Activated naive CD8-positive, alpha-beta T cell treated with anti-CD3 and anti-CD28 coated beads, Interleukin-2, amount 10 ng/mL, durations not matched to agents 7 days and 5 days (primary cell): Measurements from ENCODE around the gene UTP11. TPM values are rescaled to one million over a fixed set of nuclear protein-coding genes. Genes with fewer than 3 reads are reported as not detected.

Experiments
- ATAC-seq: fragments of 150-1000 bp; cut with Tn5 transposase; one replicate; pipeline ENCODE4 v1.10.0; 2021; ENCODE audit warnings: low read depth, moderate library complexity
- POLR2A ChIA-PET: fragments of 350-600 bp; sonication (Branson Sonifier 250); formaldehyde crosslinking; loops from one replicate; lab custom pipeline; 2021; ENCODE audit warnings: antibody characterized with exemption; lab: Charles Lee
- DNase-seq: peaks from one replicate; pipeline ENCODE4 v3.0.0; 2021
- H3K27ac Mint-ChIP-seq: one replicate; pipeline ENCODE4 v1.8.0; 2022; ENCODE audit warnings: mild to moderate bottlenecking, mixed read lengths
- H3K27me3 Mint-ChIP-seq: one replicate; pipeline ENCODE4 v1.8.0; 2022; ENCODE audit warnings: mild to moderate bottlenecking, moderate library complexity, mixed read lengths
- H3K36me3 Mint-ChIP-seq: one replicate; pipeline ENCODE4 v1.8.0; 2021; ENCODE audit warnings: mild to moderate bottlenecking, mixed read lengths
- H3K4me1 Mint-ChIP-seq: one replicate; pipeline ENCODE4 v1.8.0; 2021; ENCODE audit warnings: mixed read lengths
- H3K4me3 Mint-ChIP-seq: one replicate; pipeline ENCODE4 v1.8.0; 2022; ENCODE audit warnings: mild to moderate bottlenecking, moderate library complexity, mixed read lengths
- H3K9me3 Mint-ChIP-seq: one replicate; pipeline ENCODE4 v1.8.0; 2021; ENCODE audit warnings: mixed read lengths
- total RNA-seq, 2 experiments: library from RNA; stranded (reverse); gene quantifications; one replicate each; pipeline ENCODE4 v1.2.3, GENCODE V29; 2021

Gene UTP11
- total RNA-seq, 2 experiments from 2014 or later, result 27.5 to 28.8 TPM

DNA sequence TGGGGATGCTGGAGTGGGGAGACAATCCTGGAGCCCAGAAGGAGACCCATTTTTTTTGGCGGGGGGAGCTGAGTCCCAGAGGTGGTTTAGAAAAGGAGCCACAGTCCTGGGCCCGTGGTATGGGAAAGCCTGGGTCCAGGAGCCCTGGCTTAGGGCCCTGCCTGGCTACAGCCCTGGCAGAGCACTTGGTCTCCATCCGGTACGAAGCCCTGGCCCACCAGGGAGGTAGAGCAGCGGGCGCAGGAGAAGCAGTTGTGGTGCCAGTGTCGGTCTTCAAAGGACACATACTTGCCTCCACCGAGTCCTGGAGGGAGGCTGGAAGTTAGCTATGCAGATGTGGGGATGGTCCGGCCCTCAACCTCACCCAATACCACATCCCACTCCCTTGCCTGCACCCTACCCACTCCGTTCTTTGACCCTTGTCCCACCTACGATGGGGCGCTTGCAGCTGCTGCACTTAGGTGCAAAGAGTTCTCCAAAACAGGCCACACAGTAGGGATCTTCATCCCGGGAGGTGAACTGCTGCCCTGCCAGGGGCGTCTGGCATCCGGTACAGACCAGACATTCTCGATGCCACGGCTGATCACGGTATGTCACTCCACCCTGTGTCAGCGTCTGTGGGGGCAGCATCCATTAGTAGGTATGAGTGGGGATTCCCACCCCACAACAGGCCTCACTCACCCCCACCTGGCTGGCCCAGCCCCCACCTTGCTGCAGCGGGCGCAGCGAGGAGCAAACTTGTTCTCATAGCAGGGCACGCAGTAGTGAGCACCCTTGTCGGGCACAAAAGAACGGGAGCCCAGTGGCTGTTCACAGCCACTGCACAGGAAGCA lies 15.1 kb upstream of the UTP11 start:
- Mint-ChIP-seq H3K4me3 (no peak overlapping the region), H3K36me3 (peaks cover 9% of the 10 kb centered on the region), H3K9me3 (no peaks in the 10 kb centered on the region), H3K27me3 (no peaks in the 10 kb centered on the region), H3K4me1 (peaks cover 39% of the 10 kb centered on the region), H3K27ac (no peak overlapping the region)
- no peak for ATAC-seq
- POLR2A ChIA-PET, result interaction anchor here (0.5 to 6.3 kb wide), 2 partner anchors 14 to 102 kb away, joined by 3 to 45 read pairs; partner anchors contain the start of gene UTP11
- DNase-seq, result no peak

- peak overlapping the region; percentile 27 for H3K27ac Mint-ChIP-seq
Observed at GRCh38 chr1:37998089-37998808, 14.3 kb upstream of the UTP11 start.

GRCh38 chr1:37998913-37999429 lies 13.6 kb upstream of the UTP11 start:
- Mint-ChIP-seq H3K27me3 (no peaks in the 10 kb centered on the region), H3K4me1 (peaks cover 48% of the 10 kb centered on the region), H3K9me3 (no peaks in the 10 kb centered on the region), H3K4me3 (peak overlapping the region; percentile 65), H3K36me3 (peaks cover 9% of the 10 kb centered on the region), H3K27ac (peak overlapping the region; percentile 88)
- DNase-seq (no peak), ATAC-seq (no peak)
- POLR2A ChIA-PET, result interaction anchor here (6.3 kb wide), 1 partner anchor 12 kb away, joined by 45 read pairs; the partner anchor contains the start of gene UTP11

More at GRCh38 chr1:37998089-37998808, 14.3 kb upstream of the UTP11 start:
- Mint-ChIP-seq H3K9me3 (no peaks in the 10 kb centered on the region), H3K4me1 (peaks cover 42% of the 10 kb centered on the region), H3K27me3 (no peaks in the 10 kb centered on the region), H3K36me3 (peaks cover 9% of the 10 kb centered on the region), H3K4me3 (no peak overlapping the region)
- DNase-seq (no peak), ATAC-seq (no peak)
- POLR2A ChIA-PET, result interaction anchor here (6.3 kb wide), 1 partner anchor 13 kb away, joined by 45 read pairs; the partner anchor contains the start of gene UTP11

DNA sequence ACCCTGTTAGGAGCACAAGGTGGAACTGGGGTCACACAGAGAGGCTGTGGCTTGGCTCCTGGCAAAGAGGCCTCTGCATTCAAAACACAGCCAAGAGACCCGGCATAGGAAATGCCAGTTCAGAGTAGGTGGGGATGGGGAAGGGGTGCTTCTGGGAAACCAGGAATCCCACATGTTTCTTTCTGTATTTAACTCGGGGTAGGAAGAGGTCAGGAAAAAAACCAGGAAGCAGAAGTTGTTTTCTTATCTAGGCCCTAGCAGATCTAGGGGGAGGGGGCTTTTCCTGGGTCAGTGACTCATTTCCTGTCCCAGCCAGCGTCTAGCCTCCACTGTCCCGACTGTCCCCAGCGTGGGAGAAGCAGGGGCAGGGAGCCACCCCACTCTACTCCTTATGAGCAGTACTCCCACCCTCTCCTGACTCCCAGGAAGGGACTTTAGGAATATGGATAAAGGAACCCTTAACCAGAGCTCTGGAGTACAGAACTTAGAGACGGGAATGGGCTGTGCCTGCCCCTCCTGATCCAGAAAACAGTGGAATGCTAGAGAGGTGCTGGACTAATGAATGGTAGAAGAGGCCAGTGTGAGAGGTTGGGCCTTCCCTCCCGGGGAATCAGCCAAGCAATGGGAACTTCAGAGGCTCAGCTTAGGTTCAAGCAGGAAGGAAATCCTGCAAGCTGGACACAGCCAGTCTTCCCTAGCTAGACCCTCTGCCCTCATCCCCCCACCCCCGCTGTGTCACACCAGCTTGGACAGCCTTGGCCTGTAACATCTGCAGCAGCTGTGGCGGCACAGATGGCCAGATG lies 12.9 kb upstream of the UTP11 start:
- ATAC-seq, result no peak

DNA sequence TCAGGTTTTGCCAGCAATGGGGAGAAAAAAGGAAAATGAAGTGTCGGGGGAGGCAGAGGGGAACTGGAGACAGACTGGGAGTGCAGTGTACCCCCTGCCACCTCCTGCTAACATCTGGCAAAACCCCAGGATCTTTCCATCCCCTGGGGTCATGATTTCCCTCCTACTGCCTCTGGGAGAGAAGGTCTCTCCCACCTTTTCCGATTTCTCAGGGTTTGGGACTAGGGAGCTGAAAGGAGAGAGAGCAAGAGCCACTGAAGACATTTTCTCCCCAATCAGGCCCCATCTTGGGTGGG lies 12.4 kb upstream of the UTP11 start:
- Mint-ChIP-seq H3K36me3 (peaks cover 4% of the 10 kb centered on the region), H3K27ac (peak overlapping the region; percentile 88), H3K9me3 (no peaks in the 10 kb centered on the region), H3K4me1 (peaks cover 45% of the 10 kb centered on the region), H3K27me3 (no peaks in the 10 kb centered on the region), H3K4me3 (peak overlapping the region; percentile 40)
- ATAC-seq (no peak), DNase-seq (no peak)
- POLR2A ChIA-PET, result interaction anchor here (0.7 kb wide), 1 partner anchor 9 kb away, joined by 3 read pairs; no protein-coding TSS in a partner anchor

More for the DNA sequence above, 12.9 kb upstream of the UTP11 start:
- no peak for DNase-seq
- POLR2A ChIA-PET, result no interaction called here
- peaks cover 7% of the 10 kb centered on the region for H3K36me3 Mint-ChIP-seq
- H3K27ac Mint-ChIP-seq, result peak overlapping the region; percentile 88
- peak overlapping the region; percentile 65 for H3K4me3 Mint-ChIP-seq
- H3K9me3 Mint-ChIP-seq, result no peaks in the 10 kb centered on the region
- peaks cover 50% of the 10 kb centered on the region for H3K4me1 Mint-ChIP-seq
- H3K27me3 Mint-ChIP-seq, result no peaks in the 10 kb centered on the region

DNA sequence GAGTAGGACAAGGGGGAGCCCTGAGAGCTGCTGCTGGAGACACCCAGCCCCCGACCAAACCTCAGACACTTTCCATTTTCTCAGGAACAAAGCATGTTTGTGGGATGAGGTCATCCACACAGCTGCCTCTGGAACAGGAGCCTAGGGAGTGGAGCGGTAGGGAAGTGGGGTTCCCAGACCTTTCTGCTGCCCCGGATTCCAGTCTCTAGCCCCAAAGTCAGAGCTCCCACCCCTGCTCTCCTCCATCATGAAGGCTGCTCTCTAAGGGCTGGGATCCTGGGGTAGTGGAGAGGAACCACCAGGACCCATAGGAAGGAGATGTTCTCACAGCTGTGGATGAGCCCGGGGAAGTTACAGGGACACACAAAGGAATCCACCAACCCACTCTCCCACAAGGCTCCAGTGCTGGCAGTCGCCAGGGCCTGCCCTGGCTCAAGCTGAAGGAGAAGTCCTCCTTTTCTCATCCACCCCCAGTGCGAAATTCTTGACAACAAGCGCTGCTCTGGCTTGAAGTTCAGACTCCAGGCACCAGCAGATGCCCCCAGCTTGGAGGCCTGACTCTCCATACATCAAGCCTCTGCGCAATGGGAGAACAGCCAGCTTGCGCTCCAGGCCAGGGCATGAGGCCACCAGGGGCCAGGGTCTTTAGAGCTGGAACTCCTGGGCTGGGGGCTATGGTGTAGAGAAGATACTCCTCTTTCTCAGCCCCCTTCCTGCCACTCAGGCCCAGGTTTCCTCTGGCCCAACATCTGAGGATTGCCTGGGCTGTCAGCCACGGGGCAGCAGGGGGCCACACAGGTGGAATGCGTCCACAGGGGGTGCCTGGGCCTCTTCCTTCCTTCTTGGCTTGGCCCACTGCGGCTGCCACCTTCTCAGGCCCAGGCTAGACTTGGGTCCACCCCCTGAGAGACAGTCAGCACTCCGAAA lies 11.7 kb upstream of the UTP11 start:
- Mint-ChIP-seq H3K4me1 (peaks cover 43% of the 10 kb centered on the region), H3K27me3 (no peaks in the 10 kb centered on the region), H3K4me3 (peak overlapping the region; percentile 39), H3K9me3 (no peaks in the 10 kb centered on the region), H3K36me3 (peaks cover 4% of the 10 kb centered on the region), H3K27ac (peak overlapping the region; percentile 88)
- no peak for DNase-seq
- POLR2A ChIA-PET, result interaction anchor here (0.6 to 0.7 kb wide), 2 partner anchors 8 to 72 kb away, joined by 3 read pairs; no protein-coding TSS in a partner anchor
- ATAC-seq, result no peak

DNA sequence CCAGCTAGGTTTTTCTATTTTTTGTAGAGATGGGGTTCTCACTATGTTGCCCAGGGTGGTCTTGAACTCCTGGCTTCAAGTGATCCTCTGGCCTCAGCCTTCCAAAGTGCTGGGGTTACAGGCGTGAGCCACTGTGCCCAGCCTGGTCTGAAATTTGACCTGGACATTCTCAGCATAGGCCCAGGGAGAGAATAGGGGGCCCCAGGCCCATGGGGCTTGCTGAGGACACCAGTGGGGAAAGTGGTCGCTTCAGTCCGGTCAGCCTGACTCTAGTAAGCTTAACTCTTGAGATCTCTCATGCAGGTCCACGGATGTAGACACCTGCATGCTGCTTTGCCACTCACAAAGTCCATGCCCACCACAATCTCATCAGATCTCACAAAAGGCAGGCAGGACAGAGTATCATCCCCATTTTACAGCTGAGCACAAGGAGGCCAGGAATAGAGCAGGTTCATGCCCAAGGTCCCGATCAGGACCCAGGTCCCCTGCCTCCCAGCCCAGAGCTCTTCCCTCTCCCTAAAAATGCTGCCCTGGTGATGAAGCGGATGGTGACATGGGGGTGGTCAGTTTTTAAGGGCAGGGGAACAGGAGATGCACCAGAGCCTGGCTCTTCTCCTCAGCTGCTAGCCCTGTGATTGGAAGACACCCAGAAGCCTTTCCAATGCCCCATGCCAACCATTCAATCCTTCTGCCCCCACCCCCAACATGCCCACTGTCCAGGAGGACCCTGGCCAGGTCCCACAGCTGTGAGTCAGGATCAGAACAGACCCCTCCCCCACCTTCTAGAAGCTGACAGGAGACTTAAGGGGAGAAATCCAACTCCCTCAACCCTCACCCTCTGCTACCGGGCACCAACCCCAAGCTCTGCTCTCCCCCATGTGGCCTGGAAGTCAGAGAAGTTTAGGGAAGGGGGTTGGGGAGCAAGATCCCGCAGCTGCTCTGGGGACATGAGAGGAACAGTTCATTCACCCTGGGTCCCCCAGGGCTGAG lies 9.0 kb upstream of the UTP11 start:
- Mint-ChIP-seq H3K4me3 (peak overlapping the region; percentile 93), H3K27me3 (no peaks in the 10 kb centered on the region), H3K4me1 (peaks cover 41% of the 10 kb centered on the region)

DNA sequence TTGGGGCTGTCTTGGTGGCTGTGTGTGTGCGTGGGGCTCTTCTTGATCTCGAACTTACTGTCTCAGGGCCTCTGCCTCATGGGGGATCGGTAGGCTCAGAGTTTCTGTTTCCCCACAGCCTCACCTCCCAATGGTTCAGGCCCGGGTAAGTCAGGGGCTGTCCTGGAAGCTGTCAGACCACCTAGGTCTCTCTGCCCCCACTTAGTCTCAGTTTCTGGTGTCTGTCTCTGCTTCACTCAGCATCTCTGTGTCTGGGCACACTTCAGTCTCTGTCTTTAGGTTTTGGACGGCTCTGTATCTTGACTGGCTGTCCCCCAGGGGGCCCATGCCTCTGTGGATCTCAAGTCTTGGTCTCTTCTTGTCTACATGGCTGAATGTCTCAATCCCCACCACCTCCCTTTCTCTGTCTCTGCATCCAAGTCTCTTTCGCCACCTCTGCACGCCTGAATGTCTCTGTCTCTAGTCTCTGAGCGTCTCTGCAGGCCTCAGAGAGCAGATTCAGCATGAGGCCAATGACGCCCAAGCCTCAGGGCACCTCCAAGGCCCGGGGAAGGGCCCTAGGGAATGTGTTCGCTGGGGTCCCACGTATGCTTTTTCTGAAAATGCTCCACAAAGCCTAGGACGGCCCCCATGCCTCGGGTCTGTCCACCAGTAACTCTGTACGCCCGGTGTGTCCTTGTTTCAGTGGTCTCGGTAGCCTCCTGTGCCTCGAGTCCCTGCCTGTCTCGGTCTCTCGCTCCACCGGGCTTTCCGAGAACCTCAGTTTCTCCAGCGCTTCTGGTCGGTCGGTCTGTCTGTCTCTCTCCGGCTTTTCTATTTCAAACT lies 8.0 kb upstream of the UTP11 start:
- no peaks in the 10 kb centered on the region for H3K9me3 Mint-ChIP-seq
- POLR2A ChIA-PET, result interaction anchor here (1.7 kb wide), 1 partner anchor 10 kb away, joined by 9 read pairs; no protein-coding TSS in a partner anchor
- H3K27me3 Mint-ChIP-seq, result no peaks in the 10 kb centered on the region
- DNase-seq (peak; percentile 45), ATAC-seq (peak; percentile 29)
- H3K4me3 Mint-ChIP-seq, result peak overlapping the region; percentile 93
- no peaks in the 10 kb centered on the region for H3K36me3 Mint-ChIP-seq
- H3K27ac Mint-ChIP-seq, result peak overlapping the region; percentile 91
- H3K4me1 Mint-ChIP-seq, result peaks cover 41% of the 10 kb centered on the region

More for the DNA sequence above, 9.0 kb upstream of the UTP11 start:
- ATAC-seq (no peak), DNase-seq (no peak)
- Mint-ChIP-seq H3K36me3 (no peaks in the 10 kb centered on the region), H3K9me3 (no peaks in the 10 kb centered on the region), H3K27ac (peak overlapping the region; percentile 91)
- POLR2A ChIA-PET, result interaction anchor here (0.8 to 1.7 kb wide), 3 partner anchors 9 to 14 kb away, joined by 3 to 9 read pairs (median 3); partner anchors contain the start of gene SF3A3

DNA sequence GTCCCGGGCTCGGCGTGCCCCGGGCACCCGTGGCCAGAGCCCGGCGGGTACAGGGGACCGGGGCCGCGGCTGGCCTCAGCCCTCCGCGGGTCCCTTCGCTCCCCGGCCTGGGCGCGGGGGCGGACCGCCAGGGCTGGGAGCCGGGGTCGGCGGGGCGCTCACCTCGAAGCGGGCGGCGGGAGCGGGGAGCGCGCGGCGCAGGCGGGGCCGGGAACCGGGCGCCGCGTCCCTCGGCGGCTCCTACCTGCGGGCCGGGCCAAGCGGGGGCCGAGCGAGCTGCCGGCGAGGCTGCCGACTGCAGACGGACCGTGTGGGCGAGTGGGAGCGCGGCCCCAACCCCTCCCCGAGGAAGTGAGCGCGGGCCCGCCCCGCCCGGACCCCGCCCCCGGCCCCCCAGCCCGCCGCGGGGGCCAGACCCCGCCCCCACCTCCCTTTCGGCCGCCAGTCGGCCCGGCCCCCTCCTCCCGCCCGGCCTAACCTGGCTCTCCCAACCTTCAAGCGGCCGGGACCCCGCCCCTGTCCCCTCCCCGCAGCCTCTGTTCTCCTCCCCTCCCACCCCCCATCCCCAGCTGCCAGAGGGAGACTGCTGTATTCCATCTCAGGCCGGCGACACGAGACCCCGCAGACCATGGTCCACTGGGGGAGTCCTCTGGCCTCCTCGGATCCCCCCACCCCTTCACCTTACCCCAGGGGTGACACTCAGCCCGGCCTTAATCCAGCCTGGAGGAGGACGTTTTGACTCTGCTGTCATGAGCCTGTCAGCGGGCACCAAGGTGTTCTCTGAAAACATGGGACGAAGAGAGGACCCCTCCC lies 7.1 kb upstream of the UTP11 start, which contains the start of gene FHL3:
Gene FHL3, minus strand, starts transcription at position 320 of the 813 bp plus-strand sequence. CDS start 6,102 bp downstream, outside the sequence.
- ATAC-seq, result peak; percentile 30
- DNase-seq, result peak; percentile 63
- no peaks in the 10 kb centered on the region for H3K9me3 Mint-ChIP-seq
- no peaks in the 10 kb centered on the region for H3K27me3 Mint-ChIP-seq
- POLR2A ChIA-PET, result no interaction called here
- peak within 1 kb of the TSS; percentile 91 for H3K27ac Mint-ChIP-seq
- H3K36me3 Mint-ChIP-seq, result no peaks in the 10 kb centered on the region
- H3K4me3 Mint-ChIP-seq, result peak within 1 kb of the TSS; percentile 93
- H3K4me1 Mint-ChIP-seq, result peaks cover 42% of the 10 kb centered on the region
